Measurements from ENCODE around the gene MYADM.
A peak's percentile ranks its signal among the peaks of the same experiment; 100 is the strongest.

MYADM gene

DNA sequence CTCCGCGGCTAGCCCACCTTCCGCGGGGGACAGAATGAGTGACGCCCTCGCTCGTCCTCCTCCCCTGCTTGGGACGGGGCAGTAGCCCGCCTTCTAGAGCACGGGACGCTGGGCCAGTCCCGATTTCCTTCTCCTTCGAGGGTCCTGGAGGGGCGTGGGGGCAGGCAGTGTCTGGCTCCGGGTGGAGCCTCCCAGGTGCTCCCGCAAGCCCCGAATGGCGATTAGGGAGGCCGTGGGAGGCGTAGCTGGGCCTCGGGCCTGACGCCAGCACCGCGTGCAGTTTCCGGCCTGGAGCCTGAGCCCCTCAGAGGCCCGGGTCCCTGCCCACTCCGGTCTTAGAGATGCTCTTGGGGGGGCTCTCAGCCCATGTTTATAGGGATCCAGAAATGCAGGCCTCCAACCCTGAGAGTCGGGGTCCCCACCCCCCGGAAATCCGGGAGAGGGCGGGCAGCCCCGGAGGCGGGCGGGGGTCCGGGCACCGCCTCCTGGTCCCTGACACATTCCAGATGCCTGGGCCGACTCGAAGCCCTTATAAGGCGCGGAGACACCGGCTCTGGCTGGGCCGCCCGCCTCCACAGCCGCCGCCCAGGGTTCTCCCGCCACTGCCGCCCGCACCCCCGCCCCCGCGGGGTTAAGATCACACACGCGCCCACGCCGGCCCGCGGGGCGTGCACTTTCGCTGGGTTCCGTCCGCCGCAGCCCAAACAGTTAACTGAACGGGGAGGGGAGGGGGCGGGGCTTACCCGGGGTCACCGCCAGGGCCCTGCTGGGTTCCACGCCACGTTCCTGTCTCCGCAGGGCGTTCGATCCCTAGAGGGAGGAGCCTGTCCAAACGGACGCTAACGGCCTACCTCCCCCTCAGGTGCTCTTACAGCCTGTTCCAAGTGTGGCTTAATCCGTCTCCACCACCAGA is 1.5 kb downstream of the MYADM start (continued):
- TF ChIP-seq, protein P1, sequence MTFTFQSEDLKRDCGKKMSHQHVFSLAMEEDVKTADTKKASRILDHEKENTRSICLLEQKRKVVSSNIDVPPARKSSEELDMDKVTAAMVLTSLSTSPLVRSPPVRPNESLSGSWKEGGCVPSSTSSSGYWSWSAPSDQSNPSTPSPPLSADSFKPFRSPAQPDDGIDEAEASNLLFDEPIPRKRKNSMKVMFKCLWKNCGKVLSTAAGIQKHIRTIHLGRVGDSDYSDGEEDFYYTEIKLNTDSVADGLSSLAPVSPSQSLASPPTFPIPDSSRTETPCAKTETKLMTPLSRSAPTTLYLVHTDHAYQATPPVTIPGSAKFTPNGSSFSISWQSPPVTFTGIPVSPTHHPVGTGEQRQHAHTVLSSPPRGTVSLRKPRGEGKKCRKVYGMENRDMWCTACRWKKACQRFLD (tag by site-specific recombination; IDR thresholded peaks at IDR 0.05) = no peak
- TF ChIP-seq GLIS2 (tag by site-specific recombination; IDR thresholded peaks at IDR 0.05) = peak; percentile 70
- TF ChIP-seq ZNF747 (tag by site-specific recombination; IDR thresholded peaks at IDR 0.05) = no peak
- TF ChIP-seq ZNF776 (tag by site-specific recombination; IDR thresholded peaks at IDR 0.05; ENCODE audit: borderline replicate concordance) = no peak
- TF ChIP-seq ZNF335 (tag by site-specific recombination; conservative IDR thresholded peaks at IDR 0.05) = peak; percentile 96
- TF ChIP-seq GLI2 (tag by site-specific recombination; IDR thresholded peaks at IDR 0.05; ENCODE audit: borderline replicate concordance, low read depth) = no peak
- TF ChIP-seq, protein P2, sequence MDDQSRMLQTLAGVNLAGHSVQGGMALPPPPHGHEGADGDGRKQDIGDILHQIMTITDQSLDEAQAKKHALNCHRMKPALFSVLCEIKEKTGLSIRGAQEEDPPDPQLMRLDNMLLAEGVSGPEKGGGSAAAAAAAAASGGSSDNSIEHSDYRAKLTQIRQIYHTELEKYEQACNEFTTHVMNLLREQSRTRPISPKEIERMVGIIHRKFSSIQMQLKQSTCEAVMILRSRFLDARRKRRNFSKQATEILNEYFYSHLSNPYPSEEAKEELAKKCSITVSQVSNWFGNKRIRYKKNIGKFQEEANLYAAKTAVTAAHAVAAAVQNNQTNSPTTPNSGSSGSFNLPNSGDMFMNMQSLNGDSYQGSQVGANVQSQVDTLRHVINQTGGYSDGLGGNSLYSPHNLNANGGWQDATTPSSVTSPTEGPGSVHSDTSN (CRISPR knock-in tag; IDR thresholded peaks at IDR 0.05) = peak; percentile 58
- TF ChIP-seq, protein P3, sequence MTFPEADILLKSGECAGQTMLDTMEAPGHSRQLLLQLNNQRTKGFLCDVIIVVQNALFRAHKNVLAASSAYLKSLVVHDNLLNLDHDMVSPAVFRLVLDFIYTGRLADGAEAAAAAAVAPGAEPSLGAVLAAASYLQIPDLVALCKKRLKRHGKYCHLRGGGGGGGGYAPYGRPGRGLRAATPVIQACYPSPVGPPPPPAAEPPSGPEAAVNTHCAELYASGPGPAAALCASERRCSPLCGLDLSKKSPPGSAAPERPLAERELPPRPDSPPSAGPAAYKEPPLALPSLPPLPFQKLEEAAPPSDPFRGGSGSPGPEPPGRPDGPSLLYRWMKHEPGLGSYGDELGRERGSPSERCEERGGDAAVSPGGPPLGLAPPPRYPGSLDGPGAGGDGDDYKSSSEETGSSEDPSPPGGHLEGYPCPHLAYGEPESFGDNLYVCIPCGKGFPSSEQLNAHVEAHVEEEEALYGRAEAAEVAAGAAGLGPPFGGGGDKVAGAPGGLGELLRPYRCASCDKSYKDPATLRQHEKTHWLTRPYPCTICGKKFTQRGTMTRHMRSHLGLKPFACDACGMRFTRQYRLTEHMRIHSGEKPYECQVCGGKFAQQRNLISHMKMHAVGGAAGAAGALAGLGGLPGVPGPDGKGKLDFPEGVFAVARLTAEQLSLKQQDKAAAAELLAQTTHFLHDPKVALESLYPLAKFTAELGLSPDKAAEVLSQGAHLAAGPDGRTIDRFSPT (tag by site-specific recombination; IDR thresholded peaks at IDR 0.05) = peak; percentile 77; the same call in 1 of the 2 replicates
- TF ChIP-seq ZNF239 (tag by site-specific recombination; IDR thresholded peaks at IDR 0.05) = no peak
- no peak for TF ChIP-seq ZBTB1 (tag by site-specific recombination; IDR thresholded peaks at IDR 0.05)
- no peak for TF ChIP-seq ZNF211 (tag by site-specific recombination; IDR thresholded peaks at IDR 0.05; ENCODE audit: low read depth)
- TF ChIP-seq, protein P4, sequence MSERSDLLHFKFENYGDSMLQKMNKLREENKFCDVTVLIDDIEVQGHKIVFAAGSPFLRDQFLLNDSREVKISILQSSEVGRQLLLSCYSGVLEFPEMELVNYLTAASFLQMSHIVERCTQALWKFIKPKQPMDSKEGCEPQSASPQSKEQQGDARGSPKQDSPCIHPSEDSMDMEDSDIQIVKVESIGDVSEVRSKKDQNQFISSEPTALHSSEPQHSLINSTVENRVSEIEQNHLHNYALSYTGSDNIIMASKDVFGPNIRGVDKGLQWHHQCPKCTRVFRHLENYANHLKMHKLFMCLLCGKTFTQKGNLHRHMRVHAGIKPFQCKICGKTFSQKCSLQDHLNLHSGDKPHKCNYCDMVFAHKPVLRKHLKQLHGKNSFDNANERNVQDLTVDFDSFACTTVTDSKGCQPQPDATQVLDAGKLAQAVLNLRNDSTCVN (tag by site-specific recombination; optimal IDR thresholded peaks at IDR 0.05) = peak; percentile 86
- TF ChIP-seq OSR2 (tag by site-specific recombination; IDR thresholded peaks at IDR 0.05) = no peak
- no peak for TF ChIP-seq ZNF664 (tag by site-specific recombination; IDR thresholded peaks at IDR 0.05)
- TF ChIP-seq SP7 (tag by site-specific recombination; IDR thresholded peaks at IDR 0.05) = peak; percentile 73
- TF ChIP-seq, protein P5, sequence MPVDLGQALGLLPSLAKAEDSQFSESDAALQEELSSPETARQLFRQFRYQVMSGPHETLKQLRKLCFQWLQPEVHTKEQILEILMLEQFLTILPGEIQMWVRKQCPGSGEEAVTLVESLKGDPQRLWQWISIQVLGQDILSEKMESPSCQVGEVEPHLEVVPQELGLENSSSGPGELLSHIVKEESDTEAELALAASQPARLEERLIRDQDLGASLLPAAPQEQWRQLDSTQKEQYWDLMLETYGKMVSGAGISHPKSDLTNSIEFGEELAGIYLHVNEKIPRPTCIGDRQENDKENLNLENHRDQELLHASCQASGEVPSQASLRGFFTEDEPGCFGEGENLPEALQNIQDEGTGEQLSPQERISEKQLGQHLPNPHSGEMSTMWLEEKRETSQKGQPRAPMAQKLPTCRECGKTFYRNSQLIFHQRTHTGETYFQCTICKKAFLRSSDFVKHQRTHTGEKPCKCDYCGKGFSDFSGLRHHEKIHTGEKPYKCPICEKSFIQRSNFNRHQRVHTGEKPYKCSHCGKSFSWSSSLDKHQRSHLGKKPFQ (tag by site-specific recombination; IDR thresholded peaks at IDR 0.05) = no peak
- TF ChIP-seq GFI1B (tag by site-specific recombination; IDR thresholded peaks at IDR 0.05) = no peak
- no peak for TF ChIP-seq ZNF311 (tag by site-specific recombination; IDR thresholded peaks at IDR 0.05; ENCODE audit: borderline replicate concordance)
- TF ChIP-seq, protein P6, sequence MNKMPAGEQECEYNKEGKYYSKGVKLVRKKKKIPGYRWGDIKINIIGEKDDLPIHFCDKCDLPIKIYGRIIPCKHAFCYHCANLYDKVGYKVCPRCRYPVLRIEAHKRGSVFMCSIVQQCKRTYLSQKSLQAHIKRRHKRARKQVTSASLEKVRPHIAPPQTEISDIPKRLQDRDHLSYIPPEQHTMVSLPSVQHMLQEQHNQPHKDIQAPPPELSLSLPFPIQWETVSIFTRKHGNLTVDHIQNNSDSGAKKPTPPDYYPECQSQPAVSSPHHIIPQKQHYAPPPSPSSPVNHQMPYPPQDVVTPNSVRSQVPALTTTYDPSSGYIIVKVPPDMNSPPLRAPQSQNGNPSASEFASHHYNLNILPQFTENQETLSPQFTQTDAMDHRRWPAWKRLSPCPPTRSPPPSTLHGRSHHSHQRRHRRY (tag by site-specific recombination; IDR thresholded peaks at IDR 0.05) = no peak
- TF ChIP-seq SP3 (tag by site-specific recombination; IDR thresholded peaks at IDR 0.05) = peak; percentile 92
- TF ChIP-seq, protein P7, sequence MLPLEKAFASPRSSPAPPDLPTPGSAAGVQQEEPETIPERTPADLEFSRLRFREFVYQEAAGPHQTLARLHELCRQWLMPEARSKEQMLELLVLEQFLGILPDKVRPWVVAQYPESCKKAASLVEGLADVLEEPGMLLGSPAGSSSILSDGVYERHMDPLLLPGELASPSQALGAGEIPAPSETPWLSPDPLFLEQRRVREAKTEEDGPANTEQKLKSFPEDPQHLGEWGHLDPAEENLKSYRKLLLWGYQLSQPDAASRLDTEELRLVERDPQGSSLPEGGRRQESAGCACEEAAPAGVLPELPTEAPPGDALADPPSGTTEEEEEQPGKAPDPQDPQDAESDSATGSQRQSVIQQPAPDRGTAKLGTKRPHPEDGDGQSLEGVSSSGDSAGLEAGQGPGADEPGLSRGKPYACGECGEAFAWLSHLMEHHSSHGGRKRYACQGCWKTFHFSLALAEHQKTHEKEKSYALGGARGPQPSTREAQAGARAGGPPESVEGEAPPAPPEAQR (tag by site-specific recombination; IDR thresholded peaks at IDR 0.05) = no peak
- peak; percentile 76 for TF ChIP-seq SP2 (tag by site-specific recombination; IDR thresholded peaks at IDR 0.05)
